ENCODE measurements around the gene DSCAML1. TPM values are rescaled to one million over a fixed set of nuclear protein-coding genes. Genes with fewer than 3 reads are reported as not detected.

The DSCAML1 gene
- total RNA-seq, 1 donor from 2014 or later, result 0.09 TPM

GRCh38 chr11:117832511-117832910 is 35.5 kb upstream of the DSCAML1 start:
- no peak overlapping the region for H3K4me3 Mint-ChIP-seq
- TF ChIP-seq, protein P1, sequence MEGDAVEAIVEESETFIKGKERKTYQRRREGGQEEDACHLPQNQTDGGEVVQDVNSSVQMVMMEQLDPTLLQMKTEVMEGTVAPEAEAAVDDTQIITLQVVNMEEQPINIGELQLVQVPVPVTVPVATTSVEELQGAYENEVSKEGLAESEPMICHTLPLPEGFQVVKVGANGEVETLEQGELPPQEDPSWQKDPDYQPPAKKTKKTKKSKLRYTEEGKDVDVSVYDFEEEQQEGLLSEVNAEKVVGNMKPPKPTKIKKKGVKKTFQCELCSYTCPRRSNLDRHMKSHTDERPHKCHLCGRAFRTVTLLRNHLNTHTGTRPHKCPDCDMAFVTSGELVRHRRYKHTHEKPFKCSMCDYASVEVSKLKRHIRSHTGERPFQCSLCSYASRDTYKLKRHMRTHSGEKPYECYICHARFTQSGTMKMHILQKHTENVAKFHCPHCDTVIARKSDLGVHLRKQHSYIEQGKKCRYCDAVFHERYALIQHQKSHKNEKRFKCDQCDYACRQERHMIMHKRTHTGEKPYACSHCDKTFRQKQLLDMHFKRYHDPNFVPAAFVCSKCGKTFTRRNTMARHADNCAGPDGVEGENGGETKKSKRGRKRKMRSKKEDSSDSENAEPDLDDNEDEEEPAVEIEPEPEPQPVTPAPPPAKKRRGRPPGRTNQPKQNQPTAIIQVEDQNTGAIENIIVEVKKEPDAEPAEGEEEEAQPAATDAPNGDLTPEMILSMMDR (conservative IDR thresholded peaks at IDR 0.05), result no peak
- peaks cover 3% of the 10 kb centered on the region for H3K27me3 Mint-ChIP-seq (ENCODE audit: low read depth)
- no peaks in the 10 kb centered on the region for H3K9me3 Mint-ChIP-seq
- H3K36me3 Mint-ChIP-seq (ENCODE audit: low read depth), result peaks cover 2% of the 10 kb centered on the region
- peak overlapping the region; percentile 65 for H3K27ac Mint-ChIP-seq (ENCODE audit: unreplicated experiment)
- no peak for DNase-seq (ENCODE audit: low read depth, low spot score)
- peaks cover 22% of the 10 kb centered on the region for H3K4me1 Mint-ChIP-seq

DNA sequence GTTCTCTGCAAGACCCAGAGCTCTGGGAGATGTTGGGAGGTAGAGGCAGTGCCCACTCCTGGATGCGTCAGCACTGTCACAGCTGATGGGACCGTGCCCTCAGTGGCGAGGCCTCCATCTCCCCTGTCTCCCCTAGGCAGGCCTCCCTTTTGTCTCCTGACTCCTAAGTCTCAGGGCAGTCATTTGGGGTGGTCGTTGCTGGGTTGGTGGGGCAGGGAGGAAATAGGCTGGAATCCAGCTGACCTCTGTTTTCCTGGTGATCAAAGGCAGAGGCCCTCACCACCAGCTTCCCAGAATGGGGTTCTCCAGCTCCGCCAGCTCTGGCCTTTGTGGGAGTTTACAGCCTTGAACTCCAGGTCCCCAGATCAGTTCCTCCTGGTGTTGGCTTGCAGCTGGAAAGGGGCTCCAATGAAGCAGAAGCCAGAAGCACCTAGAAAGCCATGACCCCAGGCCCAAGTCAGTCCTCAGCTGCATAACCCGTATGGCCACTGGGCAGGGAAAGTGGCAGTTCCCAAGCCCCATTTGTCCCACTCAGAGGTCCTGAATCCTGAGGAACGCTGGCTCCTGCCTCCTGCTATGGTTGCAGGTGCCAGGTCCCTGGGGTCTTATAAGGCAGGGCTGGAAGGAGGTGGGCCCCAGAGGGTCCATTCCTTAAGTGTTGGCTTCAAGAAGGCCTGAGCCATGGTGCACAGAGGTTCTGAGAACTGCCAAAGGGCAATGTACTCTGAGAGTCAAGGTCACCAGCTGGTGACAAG is 34.8 kb upstream of the DSCAML1 start:
- peaks cover 3% of the 10 kb centered on the region for H3K27me3 Mint-ChIP-seq (ENCODE audit: low read depth)
- no peak for DNase-seq (ENCODE audit: low read depth, low spot score)
- H3K27ac Mint-ChIP-seq (ENCODE audit: unreplicated experiment), result no peak overlapping the region
- peaks cover 2% of the 10 kb centered on the region for H3K36me3 Mint-ChIP-seq (ENCODE audit: low read depth)
- peaks cover 15% of the 10 kb centered on the region for H3K4me1 Mint-ChIP-seq
- H3K9me3 Mint-ChIP-seq, result no peaks in the 10 kb centered on the region
- TF ChIP-seq, protein P1 (conservative IDR thresholded peaks at IDR 0.05), result no peak
- H3K4me3 Mint-ChIP-seq, result no peak overlapping the region

DNA sequence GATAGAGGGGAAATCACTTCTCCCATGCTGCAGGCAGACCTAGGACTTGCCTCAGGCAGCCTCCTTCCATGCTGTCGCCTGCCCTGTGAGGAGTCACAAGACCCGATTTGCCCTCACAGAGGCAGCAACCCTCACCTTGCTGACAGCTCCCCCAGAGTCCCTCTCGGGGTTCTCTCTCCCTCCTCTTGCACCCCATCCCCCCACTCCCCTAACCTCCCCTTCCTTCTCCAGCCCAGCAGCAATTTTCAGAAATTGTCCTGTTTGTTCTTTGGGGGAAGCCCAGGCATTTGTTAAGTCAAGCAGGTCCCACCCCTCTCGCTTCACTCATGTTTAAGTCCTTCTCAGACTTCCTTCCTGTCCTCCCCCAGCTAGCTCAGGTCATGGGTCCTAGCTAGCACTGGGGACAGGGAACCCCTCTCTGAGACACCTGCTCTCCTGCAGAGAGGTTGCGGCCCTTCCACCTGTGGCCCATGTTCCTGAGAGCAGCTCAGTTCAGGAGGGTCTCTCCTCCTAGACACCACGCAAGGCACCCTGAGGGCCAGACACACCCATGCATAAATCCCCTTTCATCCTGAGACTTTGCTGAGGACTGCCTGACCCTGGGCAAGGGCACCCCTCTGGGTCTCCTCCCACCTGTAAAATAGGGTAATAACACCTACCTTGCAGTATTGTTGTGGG is 33.8 kb upstream of the DSCAML1 start:
- TF ChIP-seq, protein P1 (conservative IDR thresholded peaks at IDR 0.05), result no peak
- Mint-ChIP-seq H3K9me3 (no peaks in the 10 kb centered on the region), H3K4me1 (peaks cover 9% of the 10 kb centered on the region), H3K27me3 (ENCODE audit: low read depth) (peaks cover 6% of the 10 kb centered on the region), H3K4me3 (no peak overlapping the region), H3K27ac (ENCODE audit: unreplicated experiment) (no peak overlapping the region), H3K36me3 (ENCODE audit: low read depth) (peaks cover 2% of the 10 kb centered on the region)
- no peak for DNase-seq (ENCODE audit: low read depth, low spot score)

DNA sequence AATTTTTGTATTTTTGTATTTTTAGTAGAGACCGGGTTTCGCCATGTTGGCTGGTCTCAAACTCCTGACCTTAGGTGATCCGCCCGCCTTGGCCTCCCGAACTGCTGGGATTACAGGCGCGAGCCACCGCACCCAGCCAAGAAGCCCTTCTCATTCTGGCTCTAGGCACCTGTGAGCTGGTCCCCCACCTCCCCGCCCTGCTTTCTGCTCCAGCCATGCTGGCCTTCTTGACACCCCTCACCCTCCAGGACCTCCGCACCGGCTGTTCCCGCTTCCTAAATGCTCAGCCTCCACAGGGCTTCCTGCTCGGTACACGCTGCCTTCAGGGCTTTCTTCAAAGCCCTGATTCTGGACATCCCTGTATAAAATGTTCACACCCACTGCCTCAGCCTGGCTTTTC is 33.1 kb upstream of the DSCAML1 start:
- Mint-ChIP-seq H3K9me3 (no peaks in the 10 kb centered on the region), H3K36me3 (ENCODE audit: low read depth) (peaks cover 2% of the 10 kb centered on the region), H3K27me3 (ENCODE audit: low read depth) (peaks cover 6% of the 10 kb centered on the region), H3K27ac (ENCODE audit: unreplicated experiment) (no peak overlapping the region), H3K4me1 (peaks cover 9% of the 10 kb centered on the region), H3K4me3 (no peak overlapping the region)
- TF ChIP-seq, protein P1 (conservative IDR thresholded peaks at IDR 0.05), result no peak
- DNase-seq (ENCODE audit: low read depth, low spot score), result no peak

- Mint-ChIP-seq H3K36me3 (ENCODE audit: low read depth) (peaks cover 2% of the 10 kb centered on the region), H3K4me3 (no peak overlapping the region), H3K4me1 (peaks cover 9% of the 10 kb centered on the region), H3K27ac (ENCODE audit: unreplicated experiment) (no peak overlapping the region), H3K9me3 (no peaks in the 10 kb centered on the region), H3K27me3 (ENCODE audit: low read depth) (peaks cover 6% of the 10 kb centered on the region)
- TF ChIP-seq, protein P1 (conservative IDR thresholded peaks at IDR 0.05), result no peak
- DNase-seq (ENCODE audit: low read depth, low spot score), result no peak
Measured at GRCh38 chr11:117829369-117829725, 32.3 kb upstream of the DSCAML1 start.

Measured in neural crest cell (in vitro differentiated cells).